MM.1S (cell line): ENCODE measurements around the gene APCDD1L.

Experiments used
- CTCF ChIP-seq: fragments of 300-600 bp; sonication (generic); IDR thresholded peaks from 2 replicates; pipeline ENCODE4 v1.5.1; 2016; ENCODE audit warnings: antibody characterized with exemption, low read length, mixed read lengths
- EZH2 ChIP-seq: fragments of 300-600 bp; sonication (generic); optimal IDR thresholded peaks from 2 replicates; pipeline ENCODE3; 2017; ENCODE audit warnings: low read depth, mild to moderate bottlenecking, antibody characterized with exemption, low read length, mixed read lengths
- EZH2phosphoT487 ChIP-seq: fragments of 300-600 bp; sonication (generic); IDR thresholded peaks from 2 replicates; pipeline ENCODE4 v1.6.1; 2018; ENCODE audit warnings: antibody characterized with exemption, low read length

GRCh38 chr20:58557733-58558342 is 42.6 kb upstream of the APCDD1L start:
- TF ChIP-seq CTCF, result no peak
- TF ChIP-seq EZH2, result no peak
- no peak for TF ChIP-seq EZH2phosphoT487
